GM23338 (cell line): ENCODE data around the gene KRTAP5-4. TPM values are rescaled to one million over a fixed set of nuclear protein-coding genes. Genes with fewer than 3 reads are reported as not detected.

Experiments
- ATAC-seq: fragments of 200-7000 bp; cut with Tn5 transposase; 3 replicates; pipeline ENCODE4 v1.9.1; 2020
- DNase-seq: peaks from one replicate; pipeline ENCODE4 v3.0.0-alpha.2; 2015; ENCODE audit warnings: low spot score
- H2AFZ ChIP-seq: fragments of 200-600 bp; sonication (generic); 2 replicates; pipeline ENCODE4 v1.8.0; 2016; ENCODE audit warnings: antibody characterized with exemption, mild to moderate bottlenecking, moderate library complexity
- H3F3A ChIP-seq: fragments of 200-600 bp; sonication (generic); replicated peaks from 2 replicates; pipeline ENCODE4 v1.8.0; 2017; ENCODE audit warnings: antibody characterized with exemption, mixed run types, low read depth
- H3K27ac ChIP-seq: fragments of 200-600 bp; sonication (generic); 2 replicates; pipeline ENCODE4 v1.6.1; 2016; ENCODE audit warnings: low read depth
- H3K27me3 ChIP-seq: fragments of 200-600 bp; sonication (generic); 2 replicates; pipeline ENCODE4 v1.8.0; 2016; ENCODE audit warnings: mild to moderate bottlenecking, mixed run types, moderate library complexity; ENCODE audit not compliant: insufficient read depth
- H3K36me3 ChIP-seq: fragments of 200-600 bp; sonication (generic); 2 replicates; pipeline ENCODE4 v1.8.0; 2016; ENCODE audit warnings: mild to moderate bottlenecking; ENCODE audit not compliant: insufficient read depth
- H3K4me1 ChIP-seq: fragments of 200-600 bp; sonication (generic); 2 replicates; pipeline ENCODE4 v1.8.0; 2016; ENCODE audit warnings: mild to moderate bottlenecking, moderate library complexity; ENCODE audit not compliant: insufficient read depth
- H3K4me2 ChIP-seq: fragments of 200-600 bp; sonication (generic); 2 replicates; pipeline ENCODE4 v1.7.1; 2017; ENCODE audit warnings: mixed run types
- H3K4me3 ChIP-seq: fragments of 200-600 bp; sonication (generic); 2 replicates; pipeline ENCODE4 v1.6.1; 2016; ENCODE audit warnings: mixed run types
- H3K79me2 ChIP-seq: fragments of 200-600 bp; sonication (generic); replicated peaks from 2 replicates; pipeline ENCODE4 v1.8.0; 2017; ENCODE audit warnings: mild to moderate bottlenecking; ENCODE audit not compliant: insufficient read depth
- H3K9me2 ChIP-seq: fragments of 200-600 bp; sonication (generic); 2 replicates; pipeline ENCODE4 v1.8.0; 2017; ENCODE audit not compliant: insufficient read depth
- H4K20me1 ChIP-seq: fragments of 200-600 bp; sonication (generic); replicated peaks from 2 replicates; pipeline ENCODE4 v1.8.0; 2017; ENCODE audit warnings: mild to moderate bottlenecking; ENCODE audit not compliant: insufficient read depth
- H3K27ac Mint-ChIP-seq: 2 replicates; pipeline ENCODE4 v1.8.0; 2020; ENCODE audit warnings: inconsistent platforms, mild to moderate bottlenecking, moderate library complexity, mixed read lengths
- H3K27me3 Mint-ChIP-seq: 3 replicates; pipeline ENCODE4 v1.8.0; 2022; ENCODE audit warnings: low read depth, mild to moderate bottlenecking, moderate library complexity, mixed read lengths, inconsistent platforms; ENCODE audit not compliant: insufficient read depth, poor library complexity
- H3K36me3 Mint-ChIP-seq: 3 replicates; pipeline ENCODE4 v1.8.0; 2021; ENCODE audit warnings: low read depth, mild to moderate bottlenecking, inconsistent platforms, moderate library complexity, mixed read lengths
- H3K4me1 Mint-ChIP-seq: 3 replicates; pipeline ENCODE4 v1.8.0; 2020; ENCODE audit warnings: mild to moderate bottlenecking, inconsistent platforms, mixed read lengths
- H3K4me3 Mint-ChIP-seq: 3 replicates; pipeline ENCODE4 v1.8.0; 2021; ENCODE audit warnings: moderate library complexity, mild to moderate bottlenecking, inconsistent platforms, mixed read lengths
- H3K9me3 Mint-ChIP-seq: 3 replicates; pipeline ENCODE4 v1.8.0; 2020; ENCODE audit warnings: moderate library complexity, mild to moderate bottlenecking, inconsistent platforms, mixed read lengths
- CREB1 ChIP-seq: fragments of 250-450 bp; sonication (Bioruptor Pico); IDR thresholded peaks from 2 replicates; pipeline ENCODE4 v1.5.0; 2020; ENCODE audit warnings: low read depth, mild to moderate bottlenecking, moderate library complexity
- EZH2 ChIP-seq: fragments of 200-600 bp; sonication (generic); IDR thresholded peaks from one replicate; pipeline ENCODE4 v1.8.0; 2017; ENCODE audit warnings: antibody characterized with exemption, mild to moderate bottlenecking, low read depth; ENCODE audit not compliant: unreplicated experiment
- EZH2phosphoT487 ChIP-seq: fragments of 200-600 bp; sonication (generic); IDR thresholded peaks from one replicate; pipeline ENCODE4 v1.8.1; 2018; ENCODE audit warnings: antibody characterized with exemption; ENCODE audit not compliant: unreplicated experiment
- JUNB ChIP-seq: IDR thresholded peaks from one replicate; pipeline ENCODE4 v1.6.1; 2016; ENCODE audit warnings: antibody characterized with exemption; ENCODE audit not compliant: unreplicated experiment
- NANOG ChIP-seq: IDR thresholded peaks from 2 replicates; pipeline ENCODE4 v1.6.1; 2016; ENCODE audit warnings: antibody characterized with exemption, borderline replicate concordance
- POLR2AphosphoS5 ChIP-seq: IDR thresholded peaks from 2 replicates; pipeline ENCODE4 v1.6.1; 2016; ENCODE audit warnings: antibody characterized with exemption, low read depth
- STAT1 ChIP-seq: IDR thresholded peaks from one replicate; pipeline ENCODE4 v1.6.1; 2016; ENCODE audit warnings: antibody characterized with exemption; ENCODE audit not compliant: unreplicated experiment
- ZNF114 ChIP-seq: fragments of 250-450 bp; sonication (Bioruptor Pico); IDR thresholded peaks from 2 replicates; pipeline ENCODE4 v1.5.0; 2020; ENCODE audit warnings: mild to moderate bottlenecking, moderate library complexity
- ZNF331 ChIP-seq: fragments of 250-450 bp; sonication (Bioruptor Pico); IDR thresholded peaks from 2 replicates; pipeline ENCODE4 v1.5.0; 2020; ENCODE audit warnings: low read depth, mild to moderate bottlenecking, moderate library complexity
- polyA plus RNA-seq: library from polyadenylated mRNA; unstranded; fragments of >200 nt; fragmentation: Nextera tagmentation; extraction: Ambion mirVana; gene quantifications from 2 replicates; pipeline ENCODE4 v1.2.1, GENCODE V29; 2016
- total RNA-seq: library from RNA; depleted of rRNA; stranded (reverse); fragments of >200 nt; shearing (Covaris generic); gene quantifications from 2 replicates; pipeline ENCODE4 v1.2.3, GENCODE V29; 2014
- TF ChIP-seq, protein P1 (sequence below): IDR thresholded peaks from 2 replicates; pipeline ENCODE4 v1.6.1; 2016; ENCODE audit warnings: antibody characterized with exemption
- TF ChIP-seq, protein P2 (sequence below), 2 experiments: fragments of 200-600 bp in 1 of 2; sonication (generic) in 1 of 2; conservative IDR thresholded peaks; 2 replicates each; pipeline versions ENCODE4 v1.5.1 to v1.6.1; 2016 to 2017; ENCODE audit warnings: antibody characterized with exemption in 2 of 2, low read depth in 2 of 2, mild to moderate bottlenecking in 2 of 2, moderate library complexity in 1 of 2
- TF ChIP-seq, protein P3 (sequence below): IDR thresholded peaks from one replicate; pipeline ENCODE4 v1.6.1; 2018; ENCODE audit warnings: antibody characterized with exemption; ENCODE audit not compliant: unreplicated experiment
- TF ChIP-seq, protein P4 (sequence below): fragments of 250-450 bp; sonication (Bioruptor Pico); IDR thresholded peaks from 2 replicates; pipeline ENCODE4 v1.5.0; 2020; ENCODE audit warnings: mild to moderate bottlenecking, moderate library complexity

Gene KRTAP5-4
- total and polyA plus RNA-seq, 2 experiments from 2014 or later = not detected

DNA sequence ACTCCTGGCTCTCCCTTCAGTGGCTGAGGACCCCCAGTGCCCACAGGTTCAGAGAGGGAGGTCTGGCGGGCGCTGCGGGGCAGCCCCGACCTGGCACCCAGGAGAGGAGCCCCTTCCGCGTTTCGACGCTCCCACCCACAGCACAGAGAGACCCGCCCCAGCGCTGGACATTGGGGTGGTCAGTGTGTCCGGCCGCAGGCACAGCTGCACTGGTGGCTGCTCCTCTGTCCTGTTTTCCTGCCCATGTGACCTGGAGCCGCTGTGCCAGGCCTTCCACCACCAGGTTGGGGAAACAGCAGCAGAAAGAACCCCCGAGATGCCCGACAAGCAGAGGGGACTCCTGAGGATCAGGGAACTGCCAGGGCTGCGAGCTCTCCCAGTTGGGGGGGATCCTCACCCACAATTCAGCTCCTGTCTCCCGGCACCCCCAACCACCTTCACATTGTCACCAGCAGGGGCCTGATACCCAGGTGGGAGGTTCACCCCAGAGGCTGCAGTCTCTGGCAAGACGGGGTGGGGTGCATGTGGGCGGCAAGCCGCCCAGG is 21.3 kb upstream of the KRTAP5-4 start:
- H2AFZ ChIP-seq = no peak overlapping the region
- H3K27me3 Mint-ChIP-seq = peaks cover 8% of the 10 kb centered on the region
- no peaks in the 10 kb centered on the region; the same call in 2 of the 3 replicates for H3K9me3 Mint-ChIP-seq
- H3K36me3 Mint-ChIP-seq = no peaks in the 10 kb centered on the region
- TF ChIP-seq CREB1 (CRISPR knock-in tag) = no peak
- no peak for TF ChIP-seq POLR2AphosphoS5
- no peak for TF ChIP-seq EZH2phosphoT487
- TF ChIP-seq NANOG = no peak
- TF ChIP-seq STAT1 = no peak
- no peak for TF ChIP-seq JUNB
- TF ChIP-seq, protein P1, sequence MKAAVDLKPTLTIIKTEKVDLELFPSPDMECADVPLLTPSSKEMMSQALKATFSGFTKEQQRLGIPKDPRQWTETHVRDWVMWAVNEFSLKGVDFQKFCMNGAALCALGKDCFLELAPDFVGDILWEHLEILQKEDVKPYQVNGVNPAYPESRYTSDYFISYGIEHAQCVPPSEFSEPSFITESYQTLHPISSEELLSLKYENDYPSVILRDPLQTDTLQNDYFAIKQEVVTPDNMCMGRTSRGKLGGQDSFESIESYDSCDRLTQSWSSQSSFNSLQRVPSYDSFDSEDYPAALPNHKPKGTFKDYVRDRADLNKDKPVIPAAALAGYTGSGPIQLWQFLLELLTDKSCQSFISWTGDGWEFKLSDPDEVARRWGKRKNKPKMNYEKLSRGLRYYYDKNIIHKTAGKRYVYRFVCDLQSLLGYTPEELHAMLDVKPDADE = no peak
- TF ChIP-seq, protein P2, sequence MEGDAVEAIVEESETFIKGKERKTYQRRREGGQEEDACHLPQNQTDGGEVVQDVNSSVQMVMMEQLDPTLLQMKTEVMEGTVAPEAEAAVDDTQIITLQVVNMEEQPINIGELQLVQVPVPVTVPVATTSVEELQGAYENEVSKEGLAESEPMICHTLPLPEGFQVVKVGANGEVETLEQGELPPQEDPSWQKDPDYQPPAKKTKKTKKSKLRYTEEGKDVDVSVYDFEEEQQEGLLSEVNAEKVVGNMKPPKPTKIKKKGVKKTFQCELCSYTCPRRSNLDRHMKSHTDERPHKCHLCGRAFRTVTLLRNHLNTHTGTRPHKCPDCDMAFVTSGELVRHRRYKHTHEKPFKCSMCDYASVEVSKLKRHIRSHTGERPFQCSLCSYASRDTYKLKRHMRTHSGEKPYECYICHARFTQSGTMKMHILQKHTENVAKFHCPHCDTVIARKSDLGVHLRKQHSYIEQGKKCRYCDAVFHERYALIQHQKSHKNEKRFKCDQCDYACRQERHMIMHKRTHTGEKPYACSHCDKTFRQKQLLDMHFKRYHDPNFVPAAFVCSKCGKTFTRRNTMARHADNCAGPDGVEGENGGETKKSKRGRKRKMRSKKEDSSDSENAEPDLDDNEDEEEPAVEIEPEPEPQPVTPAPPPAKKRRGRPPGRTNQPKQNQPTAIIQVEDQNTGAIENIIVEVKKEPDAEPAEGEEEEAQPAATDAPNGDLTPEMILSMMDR (conservative IDR thresholded peaks at IDR 0.05; ENCODE audit: low read depth in 2 of 2) = no peak
- no peak for TF ChIP-seq EZH2
- no peak for TF ChIP-seq ZNF331 (CRISPR knock-in tag)
- TF ChIP-seq, protein P3, sequence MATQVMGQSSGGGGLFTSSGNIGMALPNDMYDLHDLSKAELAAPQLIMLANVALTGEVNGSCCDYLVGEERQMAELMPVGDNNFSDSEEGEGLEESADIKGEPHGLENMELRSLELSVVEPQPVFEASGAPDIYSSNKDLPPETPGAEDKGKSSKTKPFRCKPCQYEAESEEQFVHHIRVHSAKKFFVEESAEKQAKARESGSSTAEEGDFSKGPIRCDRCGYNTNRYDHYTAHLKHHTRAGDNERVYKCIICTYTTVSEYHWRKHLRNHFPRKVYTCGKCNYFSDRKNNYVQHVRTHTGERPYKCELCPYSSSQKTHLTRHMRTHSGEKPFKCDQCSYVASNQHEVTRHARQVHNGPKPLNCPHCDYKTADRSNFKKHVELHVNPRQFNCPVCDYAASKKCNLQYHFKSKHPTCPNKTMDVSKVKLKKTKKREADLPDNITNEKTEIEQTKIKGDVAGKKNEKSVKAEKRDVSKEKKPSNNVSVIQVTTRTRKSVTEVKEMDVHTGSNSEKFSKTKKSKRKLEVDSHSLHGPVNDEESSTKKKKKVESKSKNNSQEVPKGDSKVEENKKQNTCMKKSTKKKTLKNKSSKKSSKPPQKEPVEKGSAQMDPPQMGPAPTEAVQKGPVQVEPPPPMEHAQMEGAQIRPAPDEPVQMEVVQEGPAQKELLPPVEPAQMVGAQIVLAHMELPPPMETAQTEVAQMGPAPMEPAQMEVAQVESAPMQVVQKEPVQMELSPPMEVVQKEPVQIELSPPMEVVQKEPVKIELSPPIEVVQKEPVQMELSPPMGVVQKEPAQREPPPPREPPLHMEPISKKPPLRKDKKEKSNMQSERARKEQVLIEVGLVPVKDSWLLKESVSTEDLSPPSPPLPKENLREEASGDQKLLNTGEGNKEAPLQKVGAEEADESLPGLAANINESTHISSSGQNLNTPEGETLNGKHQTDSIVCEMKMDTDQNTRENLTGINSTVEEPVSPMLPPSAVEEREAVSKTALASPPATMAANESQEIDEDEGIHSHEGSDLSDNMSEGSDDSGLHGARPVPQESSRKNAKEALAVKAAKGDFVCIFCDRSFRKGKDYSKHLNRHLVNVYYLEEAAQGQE = no peak
- no peak for TF ChIP-seq ZNF114 (CRISPR knock-in tag)
- TF ChIP-seq, protein P4, sequence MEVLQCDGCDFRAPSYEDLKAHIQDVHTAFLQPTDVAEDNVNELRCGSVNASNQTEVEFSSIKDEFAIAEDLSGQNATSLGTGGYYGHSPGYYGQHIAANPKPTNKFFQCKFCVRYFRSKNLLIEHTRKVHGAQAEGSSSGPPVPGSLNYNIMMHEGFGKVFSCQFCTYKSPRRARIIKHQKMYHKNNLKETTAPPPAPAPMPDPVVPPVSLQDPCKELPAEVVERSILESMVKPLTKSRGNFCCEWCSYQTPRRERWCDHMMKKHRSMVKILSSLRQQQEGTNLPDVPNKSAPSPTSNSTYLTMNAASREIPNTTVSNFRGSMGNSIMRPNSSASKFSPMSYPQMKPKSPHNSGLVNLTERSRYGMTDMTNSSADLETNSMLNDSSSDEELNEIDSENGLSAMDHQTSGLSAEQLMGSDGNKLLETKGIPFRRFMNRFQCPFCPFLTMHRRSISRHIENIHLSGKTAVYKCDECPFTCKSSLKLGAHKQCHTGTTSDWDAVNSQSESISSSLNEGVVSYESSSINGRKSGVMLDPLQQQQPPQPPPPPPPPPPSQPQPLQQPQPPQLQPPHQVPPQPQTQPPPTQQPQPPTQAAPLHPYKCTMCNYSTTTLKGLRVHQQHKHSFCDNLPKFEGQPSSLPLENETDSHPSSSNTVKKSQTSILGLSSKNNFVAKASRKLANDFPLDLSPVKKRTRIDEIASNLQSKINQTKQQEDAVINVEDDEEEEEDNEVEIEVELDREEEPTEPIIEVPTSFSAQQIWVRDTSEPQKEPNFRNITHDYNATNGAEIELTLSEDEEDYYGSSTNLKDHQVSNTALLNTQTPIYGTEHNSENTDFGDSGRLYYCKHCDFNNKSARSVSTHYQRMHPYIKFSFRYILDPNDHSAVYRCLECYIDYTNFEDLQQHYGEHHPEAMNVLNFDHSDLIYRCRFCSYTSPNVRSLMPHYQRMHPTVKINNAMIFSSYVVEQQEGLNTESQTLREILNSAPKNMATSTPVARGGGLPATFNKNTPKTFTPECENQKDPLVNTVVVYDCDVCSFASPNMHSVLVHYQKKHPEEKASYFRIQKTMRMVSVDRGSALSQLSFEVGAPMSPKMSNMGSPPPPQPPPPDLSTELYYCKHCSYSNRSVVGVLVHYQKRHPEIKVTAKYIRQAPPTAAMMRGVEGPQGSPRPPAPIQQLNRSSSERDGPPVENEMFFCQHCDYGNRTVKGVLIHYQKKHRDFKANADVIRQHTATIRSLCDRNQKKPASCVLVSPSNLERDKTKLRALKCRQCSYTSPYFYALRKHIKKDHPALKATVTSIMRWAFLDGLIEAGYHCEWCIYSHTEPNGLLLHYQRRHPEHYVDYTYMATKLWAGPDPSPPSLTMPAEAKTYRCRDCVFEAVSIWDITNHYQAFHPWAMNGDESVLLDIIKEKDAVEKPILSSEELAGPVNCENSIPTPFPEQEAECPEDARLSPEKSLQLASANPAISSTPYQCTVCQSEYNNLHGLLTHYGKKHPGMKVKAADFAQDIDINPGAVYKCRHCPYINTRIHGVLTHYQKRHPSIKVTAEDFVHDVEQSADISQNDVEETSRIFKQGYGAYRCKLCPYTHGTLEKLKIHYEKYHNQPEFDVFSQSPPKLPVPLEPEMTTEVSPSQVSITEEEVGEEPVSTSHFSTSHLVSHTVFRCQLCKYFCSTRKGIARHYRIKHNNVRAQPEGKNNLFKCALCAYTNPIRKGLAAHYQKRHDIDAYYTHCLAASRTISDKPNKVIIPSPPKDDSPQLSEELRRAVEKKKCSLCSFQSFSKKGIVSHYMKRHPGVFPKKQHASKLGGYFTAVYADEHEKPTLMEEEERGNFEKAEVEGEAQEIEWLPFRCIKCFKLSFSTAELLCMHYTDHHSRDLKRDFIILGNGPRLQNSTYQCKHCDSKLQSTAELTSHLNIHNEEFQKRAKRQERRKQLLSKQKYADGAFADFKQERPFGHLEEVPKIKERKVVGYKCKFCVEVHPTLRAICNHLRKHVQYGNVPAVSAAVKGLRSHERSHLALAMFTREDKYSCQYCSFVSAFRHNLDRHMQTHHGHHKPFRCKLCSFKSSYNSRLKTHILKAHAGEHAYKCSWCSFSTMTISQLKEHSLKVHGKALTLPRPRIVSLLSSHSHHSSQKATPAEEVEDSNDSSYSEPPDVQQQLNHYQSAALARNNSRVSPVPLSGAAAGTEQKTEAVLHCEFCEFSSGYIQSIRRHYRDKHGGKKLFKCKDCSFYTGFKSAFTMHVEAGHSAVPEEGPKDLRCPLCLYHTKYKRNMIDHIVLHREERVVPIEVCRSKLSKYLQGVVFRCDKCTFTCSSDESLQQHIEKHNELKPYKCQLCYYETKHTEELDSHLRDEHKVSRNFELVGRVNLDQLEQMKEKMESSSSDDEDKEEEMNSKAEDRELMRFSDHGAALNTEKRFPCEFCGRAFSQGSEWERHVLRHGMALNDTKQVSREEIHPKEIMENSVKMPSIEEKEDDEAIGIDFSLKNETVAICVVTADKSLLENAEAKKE (CRISPR knock-in tag) = no peak
- no peak overlapping the region for H3K4me2 ChIP-seq
- H3F3A ChIP-seq = no peaks in the 10 kb centered on the region
- H3K27me3 ChIP-seq = no peaks in the 10 kb centered on the region
- no peak overlapping the region for H3K27ac Mint-ChIP-seq
- no peak overlapping the region for H3K4me3 Mint-ChIP-seq
- no peak for ATAC-seq
- no peaks in the 10 kb centered on the region for H3K4me1 ChIP-seq
- H3K79me2 ChIP-seq = no peaks in the 10 kb centered on the region
- H3K4me3 ChIP-seq = no peak overlapping the region
- H3K4me1 Mint-ChIP-seq = peaks cover 5% of the 10 kb centered on the region; the same call in 2 of the 3 replicates
- H4K20me1 ChIP-seq = no peaks in the 10 kb centered on the region
- H3K27ac ChIP-seq = no peak overlapping the region
- no peaks in the 10 kb centered on the region for H3K36me3 ChIP-seq
- DNase-seq = no peak
- H3K9me2 ChIP-seq = no peaks in the 10 kb centered on the region
